ENCODE results near the gene LARP1B. TPM values are rescaled to one million over a fixed set of nuclear protein-coding genes. Genes with fewer than 3 reads are reported as not detected.

Gene LARP1B
- total RNA-seq, 2 experiments from 2014 or later: 8.4 to 8.9 TPM

- DNase-seq (no peak), ATAC-seq (ENCODE audit: poor library complexity) (no peak)
- Histone ChIP-seq H3K4me1 (ENCODE audit: insufficient read depth, low read length) (no peaks in the 10 kb centered on the region), H3K9me3 (ENCODE audit: control insufficient read depth in 1 of 2, insufficient read depth in 1 of 2, low read length in 2 of 2) (no peaks in the 10 kb centered on the region), H3K36me3 (ENCODE audit: insufficient read depth, low read length) (no peaks in the 10 kb centered on the region), H3K4me3 (ENCODE audit: low read length) (no peak overlapping the region), H3K27ac (ENCODE audit: low read depth in 1 of 2, low read length in 2 of 2) (no peak overlapping the region), H3K27me3 (ENCODE audit: control insufficient read depth in 1 of 2, insufficient read depth in 2 of 2, low read length in 2 of 2) (no peaks in the 10 kb centered on the region)
- no peak for TF ChIP-seq CTCF (IDR thresholded peaks at IDR 0.05)
- intact Hi-C loops (cut with DNase I, micrococcal nuclease): no loop called here
- Mint-ChIP-seq H3K4me1 (ENCODE audit: low read depth) (no peaks in the 10 kb centered on the region), H3K4me3 (no peak overlapping the region), H3K27ac (no peak overlapping the region), H3K36me3 (ENCODE audit: low read depth) (no peaks in the 10 kb centered on the region), H3K9me3 (no peaks in the 10 kb centered on the region), H3K27me3 (peaks cover 5% of the 10 kb centered on the region)
- CTCF ChIA-PET: no interaction called here
- POLR2A ChIA-PET: no interaction called here
Observed at GRCh38 chr4:128234836-128235235, 173.7 kb downstream of the LARP1B start.

GRCh38 chr4:128241019-128241418, 179.9 kb downstream of the LARP1B start:
- H3K27ac ChIP-seq (ENCODE audit: low read depth in 1 of 2, low read length in 2 of 2): no peak overlapping the region
- Mint-ChIP-seq H3K36me3 (ENCODE audit: low read depth) (no peaks in the 10 kb centered on the region), H3K4me3 (no peak overlapping the region), H3K9me3 (no peaks in the 10 kb centered on the region), H3K27me3 (peaks cover 21% of the 10 kb centered on the region), H3K27ac (no peak overlapping the region), H3K4me1 (ENCODE audit: low read depth) (no peaks in the 10 kb centered on the region)
- H3K4me3 ChIP-seq (ENCODE audit: low read length): no peak overlapping the region
- intact Hi-C loops (cut with DNase I, micrococcal nuclease): no loop called here
- H3K9me3 ChIP-seq (ENCODE audit: control insufficient read depth in 1 of 2, insufficient read depth in 1 of 2, low read length in 2 of 2): no peaks in the 10 kb centered on the region
- DNase-seq (no peak), ATAC-seq (ENCODE audit: poor library complexity) (no peak)
- H3K36me3 ChIP-seq (ENCODE audit: insufficient read depth, low read length): no peaks in the 10 kb centered on the region
- ChIA-PET POLR2A (no interaction called here), CTCF (no interaction called here)
- no peaks in the 10 kb centered on the region for H3K4me1 ChIP-seq (ENCODE audit: insufficient read depth, low read length)
- TF ChIP-seq CTCF (IDR thresholded peaks at IDR 0.05): no peak
- H3K27me3 ChIP-seq (ENCODE audit: control insufficient read depth in 1 of 2, insufficient read depth in 2 of 2, low read length in 2 of 2): no peaks in the 10 kb centered on the region

GRCh38 chr4:128241425-128241913, 180.4 kb downstream of the LARP1B start:
- Mint-ChIP-seq H3K27me3 (peaks cover 21% of the 10 kb centered on the region), H3K9me3 (no peaks in the 10 kb centered on the region), H3K4me3 (no peak overlapping the region), H3K4me1 (ENCODE audit: low read depth) (no peaks in the 10 kb centered on the region), H3K27ac (no peak overlapping the region), H3K36me3 (ENCODE audit: low read depth) (no peaks in the 10 kb centered on the region)
- no peaks in the 10 kb centered on the region for H3K9me3 ChIP-seq (ENCODE audit: control insufficient read depth in 1 of 2, insufficient read depth in 1 of 2, low read length in 2 of 2)
- H3K4me3 ChIP-seq (ENCODE audit: low read length): no peak overlapping the region
- no peaks in the 10 kb centered on the region for H3K4me1 ChIP-seq (ENCODE audit: insufficient read depth, low read length)
- H3K27ac ChIP-seq (ENCODE audit: low read depth in 1 of 2, low read length in 2 of 2): no peak overlapping the region
- no peaks in the 10 kb centered on the region for H3K36me3 ChIP-seq (ENCODE audit: insufficient read depth, low read length)
- ATAC-seq (ENCODE audit: poor library complexity) (no peak), DNase-seq (no peak)
- ChIA-PET POLR2A (no interaction called here), CTCF (no interaction called here)
- no peak for TF ChIP-seq CTCF (IDR thresholded peaks at IDR 0.05)
- H3K27me3 ChIP-seq (ENCODE audit: control insufficient read depth in 1 of 2, insufficient read depth in 2 of 2, low read length in 2 of 2): no peaks in the 10 kb centered on the region
- intact Hi-C loops (cut with DNase I, micrococcal nuclease): no loop called here

Measured in CD4-positive, alpha-beta T cell (primary cell).